HFF-Myc (cell line): Measurements from ENCODE around the gene FBXW7.

ENCODE experiments used
- DNase-seq: peaks from one replicate; pipeline ENCODE4 v3.0.0-alpha.2; 2011; ENCODE audit warnings: low read depth; ENCODE audit errors: extremely low read depth
- H3K4me3 ChIP-seq: replicated peaks from 2 replicates; pipeline ENCODE4 v1.5.1; 2011; ENCODE audit warnings: low read depth, mild to moderate bottlenecking, control low read depth, low read length
- CTCF ChIP-seq: IDR thresholded peaks from 2 replicates; pipeline ENCODE4 v1.5.1; 2012; ENCODE audit warnings: mild to moderate bottlenecking, low read depth, low read length, control low read depth; ENCODE audit errors: missing control alignments

Gene FBXW7

GRCh38 chr4:152290366-152290921 lies 245.4 kb downstream of the FBXW7 start:
- H3K4me3 ChIP-seq = no peak overlapping the region
- no peak for TF ChIP-seq CTCF
- DNase-seq = no peak

DNA sequence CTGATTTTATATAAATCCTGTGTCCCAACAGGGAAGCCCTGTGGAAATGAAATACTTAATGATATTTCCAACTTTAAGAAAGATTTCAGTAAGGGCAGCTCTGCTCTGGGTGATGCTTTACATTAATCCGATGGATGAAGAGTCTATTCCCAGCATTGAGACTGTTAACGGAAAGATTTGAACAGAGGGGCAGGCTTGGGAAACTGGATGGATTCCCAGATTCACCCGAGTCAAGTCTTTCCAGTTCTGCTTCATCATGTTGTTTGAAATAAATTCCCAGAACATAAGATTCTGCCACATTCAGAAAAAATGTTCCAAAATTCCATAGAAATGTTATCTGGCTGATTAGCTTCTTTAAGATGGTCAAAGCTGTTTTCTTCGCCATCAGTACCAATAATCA lies 246.0 kb downstream of the FBXW7 start:
- no peak for DNase-seq
- no peak overlapping the region for H3K4me3 ChIP-seq
- TF ChIP-seq CTCF = no peak

GRCh38 chr4:152289541-152289940 lies 246.4 kb downstream of the FBXW7 start:
- DNase-seq = no peak
- H3K4me3 ChIP-seq = no peak overlapping the region
- TF ChIP-seq CTCF = no peak

- no peak for TF ChIP-seq CTCF
- no peak for DNase-seq
- H3K4me3 ChIP-seq = no peak overlapping the region
These were observed 252.0 kb downstream of the FBXW7 start for GRCh38 chr4:152283801-152284470.

GRCh38 chr4:152281822-152282221 lies 254.1 kb downstream of the FBXW7 start:
- no peak overlapping the region for H3K4me3 ChIP-seq
- DNase-seq = no peak
- no peak for TF ChIP-seq CTCF

GRCh38 chr4:152281211-152281610 lies 254.7 kb downstream of the FBXW7 start:
- H3K4me3 ChIP-seq = no peak overlapping the region
- DNase-seq = no peak
- no peak for TF ChIP-seq CTCF

- TF ChIP-seq CTCF = no peak
- no peak overlapping the region for H3K4me3 ChIP-seq
- no peak for DNase-seq
These were observed 256.7 kb downstream of the FBXW7 start for GRCh38 chr4:152279234-152279566.
